ENCODE data around the gene BCAR1. TPM values are rescaled to one million over a fixed set of nuclear protein-coding genes. Genes with fewer than 3 reads are reported as not detected.

BCAR1 gene, protein sequence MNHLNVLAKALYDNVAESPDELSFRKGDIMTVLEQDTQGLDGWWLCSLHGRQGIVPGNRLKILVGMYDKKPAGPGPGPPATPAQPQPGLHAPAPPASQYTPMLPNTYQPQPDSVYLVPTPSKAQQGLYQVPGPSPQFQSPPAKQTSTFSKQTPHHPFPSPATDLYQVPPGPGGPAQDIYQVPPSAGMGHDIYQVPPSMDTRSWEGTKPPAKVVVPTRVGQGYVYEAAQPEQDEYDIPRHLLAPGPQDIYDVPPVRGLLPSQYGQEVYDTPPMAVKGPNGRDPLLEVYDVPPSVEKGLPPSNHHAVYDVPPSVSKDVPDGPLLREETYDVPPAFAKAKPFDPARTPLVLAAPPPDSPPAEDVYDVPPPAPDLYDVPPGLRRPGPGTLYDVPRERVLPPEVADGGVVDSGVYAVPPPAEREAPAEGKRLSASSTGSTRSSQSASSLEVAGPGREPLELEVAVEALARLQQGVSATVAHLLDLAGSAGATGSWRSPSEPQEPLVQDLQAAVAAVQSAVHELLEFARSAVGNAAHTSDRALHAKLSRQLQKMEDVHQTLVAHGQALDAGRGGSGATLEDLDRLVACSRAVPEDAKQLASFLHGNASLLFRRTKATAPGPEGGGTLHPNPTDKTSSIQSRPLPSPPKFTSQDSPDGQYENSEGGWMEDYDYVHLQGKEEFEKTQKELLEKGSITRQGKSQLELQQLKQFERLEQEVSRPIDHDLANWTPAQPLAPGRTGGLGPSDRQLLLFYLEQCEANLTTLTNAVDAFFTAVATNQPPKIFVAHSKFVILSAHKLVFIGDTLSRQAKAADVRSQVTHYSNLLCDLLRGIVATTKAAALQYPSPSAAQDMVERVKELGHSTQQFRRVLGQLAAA
- 1 to 10 TPM in 2 of 5 donors, under 1 TPM in 3; 0.49 to 1.6 (median 0.98) TPM for total RNA-seq
- 0.15 TPM for total RNA-seq (2013)
- 0 to 2.7 (median 0.21) reads per million in 29 experiments for total RNA-seq

DNA sequence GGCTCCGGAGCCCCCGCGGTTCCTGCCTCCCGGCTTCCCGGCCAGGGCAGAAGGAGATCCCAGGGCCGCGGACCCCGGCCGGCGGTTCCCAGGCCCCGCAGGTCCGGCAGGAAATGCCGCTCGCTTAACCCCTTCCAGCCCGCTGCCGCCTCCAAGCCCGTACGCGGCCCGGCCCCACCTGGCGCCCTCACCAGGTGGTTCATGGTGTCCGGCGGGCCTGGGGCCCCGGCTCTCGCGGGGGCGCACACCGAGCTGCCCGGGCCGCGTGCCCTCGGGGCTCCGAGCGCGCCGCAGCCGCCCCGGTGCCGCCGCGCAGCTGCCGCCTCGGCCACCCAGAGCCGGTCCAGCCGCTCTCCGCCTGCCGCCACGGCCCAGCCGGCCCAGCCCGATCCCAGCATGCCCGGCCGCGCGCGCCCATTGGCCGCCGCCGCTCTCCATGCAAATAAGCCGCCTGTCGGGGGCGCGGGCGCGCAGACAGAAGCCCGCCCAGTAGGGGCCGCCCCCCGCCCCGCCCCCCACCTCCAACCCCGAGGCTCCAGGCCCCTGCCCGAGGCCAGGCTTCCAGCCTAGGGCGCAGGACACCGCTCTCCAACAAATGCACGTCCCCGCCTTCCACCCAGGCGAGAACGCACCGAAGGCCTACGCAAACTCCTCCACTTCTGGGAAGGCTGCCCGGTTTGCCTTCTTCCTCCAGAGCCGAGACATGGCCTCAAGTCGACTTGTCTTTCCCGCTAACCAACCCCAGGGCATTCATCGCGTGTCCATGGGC lies at the start of gene BCAR1:
Gene BCAR1 (minus strand): TSS at position 345 of the 769 bp plus-strand sequence. CDS start 142 bp downstream, at position 203.
- no peak for DNase-seq
- Mint-ChIP-seq H3K27ac (no peak within 1 kb of the TSS), H3K27me3 (peaks cover 16 to 63% of the 10 kb centered on the region in 2 donors), H3K4me3 (peak within 1 kb of the TSS; percentile 61 to 75 (median 64)), H3K9me3 (no peaks in the 10 kb centered on the region), H3K4me1 (peaks cover 0 to 12% (median 10%) of the 10 kb centered on the region in 3 donors), H3K36me3 (no peaks in the 10 kb centered on the region)
- peaks cover 0 to 17% of the 10 kb centered on the region in 2 experiments for H3K4me1 ChIP-seq (ENCODE audit: control insufficient read depth in 1 of 2, extremely low read depth in 1 of 2, insufficient read depth in 2 of 2, low read length in 2 of 2)
- POLR2A ChIA-PET = no interaction called here
- H3K9me3 ChIP-seq = no peaks in the 10 kb centered on the region
- H3K27ac ChIP-seq (ENCODE audit: low read length) = no peak within 1 kb of the TSS
- WGBS (ENCODE audit: insufficient coverage) = 3% methylated on average over 61 of the region's 84 CpGs
- peak in 2 of 4 experiments; percentile 8 to 76 for ATAC-seq (replicated peaks in 1 of 4)
- peaks cover 2 to 84% of the 10 kb centered on the region in 2 experiments for H3K27me3 ChIP-seq (replicated peaks in 1 of 2; ENCODE audit: control insufficient read depth in 2 of 2, extremely low read depth in 1 of 2, insufficient read depth in 2 of 2, low read length in 1 of 2)
- no peaks in the 10 kb centered on the region for H3K36me3 ChIP-seq (ENCODE audit: control insufficient read depth in 2 of 2, extremely low read depth in 1 of 2, insufficient read depth in 1 of 2, low read length in 1 of 2)
- H3K4me3 ChIP-seq (ENCODE audit: control insufficient read depth in 1 of 2, extremely low read depth in 1 of 2, low read length in 1 of 2) = peak within 1 kb of the TSS; percentile 14 to 53
- CTCF ChIA-PET = no interaction called here

DNA sequence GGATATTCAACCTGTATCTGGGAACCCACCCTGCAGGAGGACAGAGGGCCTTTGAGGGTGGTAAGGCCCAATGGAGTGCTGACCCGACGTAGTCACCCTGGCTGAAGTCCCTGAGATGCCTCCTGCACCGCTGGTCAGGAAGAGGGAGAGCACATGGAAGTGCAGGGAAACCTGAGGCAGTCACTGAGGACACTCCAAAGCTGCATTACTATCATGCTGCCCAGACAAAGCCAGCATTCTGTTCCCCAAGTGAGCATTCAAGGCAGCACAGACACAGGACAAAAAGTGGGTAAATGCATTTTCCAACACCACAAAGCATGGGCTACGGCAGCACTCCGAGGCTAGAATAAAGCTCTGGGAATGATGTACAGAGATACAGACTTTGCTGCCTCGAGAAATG lies 46.8 kb upstream of the BCAR1 start:
- H3K4me3 ChIP-seq (ENCODE audit: control insufficient read depth in 1 of 2, extremely low read depth in 1 of 2, low read length in 1 of 2) = no peak overlapping the region
- no peak overlapping the region for H3K27ac Mint-ChIP-seq
- 97% methylated on average over 6 of the region's 6 CpGs for WGBS (ENCODE audit: insufficient coverage)
- H3K9me3 ChIP-seq = no peaks in the 10 kb centered on the region
- H3K9me3 Mint-ChIP-seq = no peaks in the 10 kb centered on the region
- POLR2A ChIA-PET = no interaction called here
- no peak overlapping the region for H3K27ac ChIP-seq (ENCODE audit: low read length)
- ATAC-seq (replicated peaks in 1 of 4) = no peak
- no peaks in the 10 kb centered on the region for H3K4me1 ChIP-seq (ENCODE audit: control insufficient read depth in 1 of 2, extremely low read depth in 1 of 2, insufficient read depth in 2 of 2, low read length in 2 of 2)
- no peaks in the 10 kb centered on the region for H3K4me1 Mint-ChIP-seq
- H3K36me3 ChIP-seq (ENCODE audit: control insufficient read depth in 2 of 2, extremely low read depth in 1 of 2, insufficient read depth in 1 of 2, low read length in 1 of 2) = peaks cover 8 to 62% of the 10 kb centered on the region in 2 donors
- H3K36me3 Mint-ChIP-seq = peaks cover 78% of the 10 kb centered on the region
- CTCF ChIA-PET = no interaction called here
- H3K4me3 Mint-ChIP-seq = no peak overlapping the region
- no peaks in the 10 kb centered on the region for H3K27me3 ChIP-seq (replicated peaks in 1 of 2; ENCODE audit: control insufficient read depth in 2 of 2, extremely low read depth in 1 of 2, insufficient read depth in 2 of 2, low read length in 1 of 2)
- H3K27me3 Mint-ChIP-seq = peaks cover 0 to 4% of the 10 kb centered on the region in 2 donors
- no peak for DNase-seq

DNA sequence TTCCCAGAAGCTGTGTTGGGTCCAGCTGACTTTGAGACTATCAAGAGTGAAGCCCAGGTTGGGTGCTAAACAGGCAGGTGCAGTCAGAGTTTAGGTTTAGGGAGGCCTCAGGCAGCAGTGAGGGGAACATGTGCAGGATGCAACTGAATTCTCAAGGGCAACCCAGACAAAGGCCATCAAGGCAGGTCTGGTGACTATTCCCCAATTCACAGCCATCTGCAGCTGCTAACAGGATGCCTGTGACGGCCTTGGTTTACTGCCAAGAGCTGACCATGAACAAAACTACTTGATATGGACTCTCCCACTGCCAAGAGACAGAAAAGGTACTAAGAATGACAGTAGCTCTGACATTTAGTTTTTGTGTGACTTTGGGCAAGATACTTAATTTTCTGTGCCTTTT lies 45.2 kb upstream of the BCAR1 start:
- CTCF ChIA-PET = interaction anchor here in 1 of 2 donors (0.5 to 0.6 kb wide), 3 partner anchors 17 to 92 kb away, joined by 3 to 5 read pairs (median 4); no protein-coding TSS in a partner anchor
- Histone ChIP-seq H3K27me3 (replicated peaks in 1 of 2; ENCODE audit: control insufficient read depth in 2 of 2, extremely low read depth in 1 of 2, insufficient read depth in 2 of 2, low read length in 1 of 2) (no peaks in the 10 kb centered on the region), H3K4me3 (ENCODE audit: control insufficient read depth in 1 of 2, extremely low read depth in 1 of 2, low read length in 1 of 2) (no peak overlapping the region), H3K9me3 (no peaks in the 10 kb centered on the region), H3K36me3 (ENCODE audit: control insufficient read depth in 2 of 2, extremely low read depth in 1 of 2, insufficient read depth in 1 of 2, low read length in 1 of 2) (peaks cover 10 to 60% of the 10 kb centered on the region in 2 donors), H3K4me1 (ENCODE audit: control insufficient read depth in 1 of 2, extremely low read depth in 1 of 2, insufficient read depth in 2 of 2, low read length in 2 of 2) (no peaks in the 10 kb centered on the region), H3K27ac (ENCODE audit: low read length) (no peak overlapping the region)
- no peak overlapping the region for H3K27ac Mint-ChIP-seq
- no peaks in the 10 kb centered on the region for H3K9me3 Mint-ChIP-seq
- DNase-seq (no peak), ATAC-seq (replicated peaks in 1 of 4) (no peak)
- POLR2A ChIA-PET = no interaction called here
- H3K27me3 Mint-ChIP-seq = peaks cover under 1 to 3% of the 10 kb centered on the region in 2 donors
- peaks cover 84% of the 10 kb centered on the region for H3K36me3 Mint-ChIP-seq
- WGBS (ENCODE audit: insufficient coverage) = no CpG with 5 or more reads among the region's 1 CpG
- no peaks in the 10 kb centered on the region for H3K4me1 Mint-ChIP-seq
- H3K4me3 Mint-ChIP-seq = no peak overlapping the region

GRCh38 chr16:75294773-75295459 lies 43.5 kb upstream of the BCAR1 start:
- CTCF ChIA-PET = no interaction called here
- H3K27me3 Mint-ChIP-seq = peaks cover 0 to 3% of the 10 kb centered on the region in 2 donors
- WGBS (ENCODE audit: insufficient coverage) = no CpG with 5 or more reads among the region's 6 CpGs

GRCh38 chr16:75293772-75294171 lies 42.3 kb upstream of the BCAR1 start:
- no peak overlapping the region for H3K4me3 Mint-ChIP-seq
- Histone ChIP-seq H3K4me1 (ENCODE audit: control insufficient read depth in 1 of 2, extremely low read depth in 1 of 2, insufficient read depth in 2 of 2, low read length in 2 of 2) (peaks cover 2 to 5% of the 10 kb centered on the region in 2 experiments), H3K27me3 (replicated peaks in 1 of 2; ENCODE audit: control insufficient read depth in 2 of 2, extremely low read depth in 1 of 2, insufficient read depth in 2 of 2, low read length in 1 of 2) (peaks cover 0 to 12% of the 10 kb centered on the region in 2 experiments), H3K4me3 (ENCODE audit: control insufficient read depth in 1 of 2, extremely low read depth in 1 of 2, low read length in 1 of 2) (no peak overlapping the region), H3K36me3 (ENCODE audit: control insufficient read depth in 2 of 2, extremely low read depth in 1 of 2, insufficient read depth in 1 of 2, low read length in 1 of 2) (peaks cover 6 to 44% of the 10 kb centered on the region in 2 donors), H3K9me3 (no peaks in the 10 kb centered on the region), H3K27ac (ENCODE audit: low read length) (no peak overlapping the region)
- CTCF ChIA-PET = interaction anchor here in 1 of 2 donors (1.1 kb wide), 1 partner anchor 10 kb away, joined by 3 read pairs; no protein-coding TSS in a partner anchor
- H3K27me3 Mint-ChIP-seq = peaks cover under 1 to 4% of the 10 kb centered on the region in 2 donors
- WGBS (ENCODE audit: insufficient coverage) = 100% methylated on average over 1 of the region's 6 CpGs
- DNase-seq (no peak), ATAC-seq (replicated peaks in 1 of 4) (no peak)
- H3K4me1 Mint-ChIP-seq = peaks cover 7 to 10% (median 8%) of the 10 kb centered on the region in 3 donors
- H3K27ac Mint-ChIP-seq = no peak overlapping the region
- POLR2A ChIA-PET = no interaction called here
- no peaks in the 10 kb centered on the region for H3K9me3 Mint-ChIP-seq
- peaks cover 68% of the 10 kb centered on the region for H3K36me3 Mint-ChIP-seq

More at GRCh38 chr16:75294773-75295459, 43.5 kb upstream of the BCAR1 start:
- POLR2A ChIA-PET = no interaction called here
- H3K4me1 Mint-ChIP-seq = no peaks in the 10 kb centered on the region
- Histone ChIP-seq H3K27me3 (replicated peaks in 1 of 2; ENCODE audit: control insufficient read depth in 2 of 2, extremely low read depth in 1 of 2, insufficient read depth in 2 of 2, low read length in 1 of 2) (peaks cover 0 to 5% of the 10 kb centered on the region in 2 experiments), H3K36me3 (ENCODE audit: control insufficient read depth in 2 of 2, extremely low read depth in 1 of 2, insufficient read depth in 1 of 2, low read length in 1 of 2) (peaks cover 10 to 50% of the 10 kb centered on the region in 2 donors), H3K9me3 (no peaks in the 10 kb centered on the region), H3K4me1 (ENCODE audit: control insufficient read depth in 1 of 2, extremely low read depth in 1 of 2, insufficient read depth in 2 of 2, low read length in 2 of 2) (no peaks in the 10 kb centered on the region), H3K27ac (ENCODE audit: low read length) (no peak overlapping the region), H3K4me3 (ENCODE audit: control insufficient read depth in 1 of 2, extremely low read depth in 1 of 2, low read length in 1 of 2) (no peak overlapping the region)
- ATAC-seq (replicated peaks in 1 of 4) (no peak), DNase-seq (no peak)
- no peaks in the 10 kb centered on the region for H3K9me3 Mint-ChIP-seq
- no peak overlapping the region for H3K27ac Mint-ChIP-seq
- H3K36me3 Mint-ChIP-seq = peaks cover 74% of the 10 kb centered on the region
- no peak overlapping the region for H3K4me3 Mint-ChIP-seq
